ENCODE results near the gene ZG16. TPM values are rescaled to one million over a fixed set of nuclear protein-coding genes. Genes with fewer than 3 reads are reported as not detected.

The ZG16 gene
- total and polyA plus RNA-seq, 2 of the 8 experiments (the other 6 are each of a cell fraction or from before 2014, with no cell fraction given) = not detected

- TF ChIP-seq PHF8 (conservative IDR thresholded peaks at IDR 0.05; ENCODE audit: low read depth, low read length) (no peak), POLR2AphosphoS5 (IDR thresholded peaks at IDR 0.05; ENCODE audit: low read depth, low read length) (no peak), JUN (IDR thresholded peaks at IDR 0.05; ENCODE audit: low read depth, low read length) (no peak), CTCF (IDR thresholded peaks at IDR 0.05; ENCODE audit: control extremely low read depth in 1 of 3, insufficient read depth in 1 of 3, low read depth in 1 of 3, low read length in 3 of 3) (peak; percentile 85 to 98 (median 97)), MAFK (IDR thresholded peaks at IDR 0.05; ENCODE audit: low read depth, low read length) (no peak), FOSL1 (IDR thresholded peaks at IDR 0.05; ENCODE audit: insufficient read depth, low read depth, low read length) (no peak), CREB1 (IDR thresholded peaks at IDR 0.05) (peak; percentile 85), NRF1 (IDR thresholded peaks at IDR 0.05; ENCODE audit: low read depth, low read length) (no peak), MAX (IDR thresholded peaks at IDR 0.05) (peak; percentile 86), TEAD4 (IDR thresholded peaks at IDR 0.05; ENCODE audit: low read depth, low read length) (peak; percentile 63; the same call in 1 of the 2 replicates)
Measured at GRCh38 chr16:29784901-29785500, 6.9 kb downstream of the ZG16 start (continued).
